HG02870 (cell line): ENCODE results near the gene ZBED2.

Experiments
- ATAC-seq: cut with Tn5 transposase; IDR thresholded peaks from one replicate; pipeline ENCODE4 v1.9.1; 2021; ENCODE audit warnings: mild to moderate bottlenecking, moderate library complexity; ENCODE audit not compliant: unreplicated experiment

ZBED2 gene

DNA sequence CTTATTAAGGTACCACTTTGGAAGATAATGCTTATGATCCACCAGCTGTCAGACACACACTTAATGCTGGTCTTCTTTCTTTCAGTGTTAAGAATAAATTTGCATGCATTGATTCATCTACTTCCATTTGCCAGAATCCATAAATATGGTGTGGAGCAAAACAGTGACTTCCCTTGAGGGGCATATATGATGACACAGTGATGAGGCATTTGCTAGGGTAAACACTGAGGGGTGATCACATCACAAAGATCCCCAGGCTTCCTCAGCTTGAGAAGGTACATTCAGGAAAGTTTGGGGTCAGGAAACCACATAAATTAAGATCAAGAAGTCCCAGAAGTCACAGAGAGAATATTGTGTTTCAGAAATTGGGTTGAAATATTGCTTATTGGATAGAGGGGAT is 9.9 kb upstream of the ZBED2 start:
- ATAC-seq, result no peak

DNA sequence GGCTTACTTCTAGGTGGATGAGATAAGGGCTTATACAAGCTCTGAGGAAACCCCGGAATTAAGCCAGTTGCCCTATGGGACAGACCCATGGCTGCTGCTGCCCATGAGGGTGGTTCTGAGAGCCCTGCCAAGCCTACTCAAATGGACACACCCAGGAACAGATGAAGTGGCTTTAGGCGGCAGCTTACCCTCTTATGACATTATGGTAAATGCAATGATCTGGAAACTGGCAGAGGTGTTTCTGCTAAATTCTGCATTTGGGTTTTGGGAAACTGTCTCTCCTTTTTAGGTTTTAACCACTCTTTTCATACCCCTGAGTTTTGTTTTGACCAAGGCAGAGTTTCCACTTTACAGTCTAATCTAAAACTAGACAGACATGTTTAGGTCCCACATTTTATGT is 9.0 kb upstream of the ZBED2 start:
- no peak for ATAC-seq

DNA sequence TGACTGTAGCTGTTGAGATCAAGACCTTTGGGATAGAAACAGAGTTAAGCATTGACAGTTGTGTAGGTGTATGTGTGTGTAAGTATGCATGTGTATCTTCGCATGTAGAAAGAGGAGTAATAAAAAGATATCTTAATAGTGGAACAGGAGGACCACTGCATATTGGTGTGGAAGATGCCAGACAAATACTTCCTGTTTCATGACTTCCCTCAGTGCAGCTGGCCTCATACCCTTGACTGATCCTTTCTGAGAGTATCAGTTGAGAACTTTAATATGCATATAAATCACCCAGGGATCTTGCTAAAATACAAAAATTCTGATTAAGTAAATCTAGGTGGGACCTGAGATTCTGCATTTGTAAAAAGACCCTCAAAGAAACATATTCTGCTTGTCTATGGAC is 8.5 kb upstream of the ZBED2 start:
- no peak for ATAC-seq

GRCh38 chr3:111601810-111602209 is 6.7 kb upstream of the ZBED2 start:
- no peak for ATAC-seq

GRCh38 chr3:111598552-111598951 is 3.4 kb upstream of the ZBED2 start:
- ATAC-seq, result no peak

- ATAC-seq, result no peak
These were observed 3.0 kb upstream of the ZBED2 start for GRCh38 chr3:111598139-111598538.

DNA sequence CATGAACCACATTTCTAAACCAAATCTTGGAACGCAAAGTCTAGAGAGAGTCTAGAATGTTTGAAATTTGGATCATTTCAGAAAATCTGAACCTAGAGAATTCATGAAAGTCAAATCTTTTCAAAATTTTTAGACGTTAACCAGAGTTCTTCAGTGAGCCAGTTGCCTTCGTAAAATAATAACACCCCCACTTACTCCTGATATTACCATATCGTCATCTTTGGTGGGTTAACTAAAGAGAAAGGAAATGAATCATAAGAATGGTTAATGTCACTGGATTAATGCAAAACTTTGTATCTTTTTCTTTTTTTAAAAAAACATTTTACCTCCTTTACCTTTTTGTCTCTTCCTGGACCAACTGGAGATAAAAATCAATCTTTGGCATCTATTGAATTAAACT is 1.2 kb upstream of the ZBED2 start:
- no peak for ATAC-seq

DNA sequence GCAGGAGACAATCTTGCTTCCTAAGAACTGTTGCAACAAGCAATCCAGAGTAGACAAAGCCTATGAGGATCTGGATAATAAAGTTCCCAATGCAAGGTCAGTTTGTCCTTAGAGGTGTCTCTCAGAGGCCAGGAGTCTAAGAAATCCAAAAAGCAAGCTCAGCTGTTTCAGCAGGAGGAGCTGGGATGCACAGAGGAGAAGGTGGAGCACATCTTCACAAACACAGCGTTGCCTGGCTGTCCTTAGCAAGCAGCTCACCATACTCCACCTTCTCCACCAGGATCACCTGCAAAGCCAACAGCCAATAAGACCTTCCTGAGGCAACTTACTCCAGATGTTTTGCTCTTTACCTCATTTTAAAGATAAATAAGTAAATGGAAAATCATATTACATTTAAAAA is 365 bp downstream of the ZBED2 start:
- ATAC-seq, result no peak

- ATAC-seq, result peak; percentile 71
These were observed 941 bp downstream of the ZBED2 start for GRCh38 chr3:111594205-111594604.

DNA sequence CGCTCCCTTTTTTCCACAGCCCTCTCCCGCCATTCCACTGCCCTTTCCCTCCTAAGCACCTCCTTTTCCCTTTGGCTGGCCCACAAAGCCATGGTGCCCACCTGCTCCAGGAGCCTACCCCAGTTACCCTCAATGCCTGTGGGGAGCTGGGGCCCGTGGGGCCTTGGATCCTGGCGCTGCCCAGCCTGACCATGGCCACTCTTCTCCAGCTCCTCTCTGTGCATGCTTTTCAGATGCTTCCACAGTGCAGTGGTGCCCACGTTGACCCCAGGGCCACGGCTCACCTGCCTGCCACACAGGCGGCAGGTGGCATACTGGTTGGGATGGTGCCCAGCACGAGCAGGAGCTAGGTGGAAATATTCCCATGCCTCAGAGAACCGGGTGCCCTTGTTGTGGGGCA is 1.5 kb downstream of the ZBED2 start:
- no peak for ATAC-seq

DNA sequence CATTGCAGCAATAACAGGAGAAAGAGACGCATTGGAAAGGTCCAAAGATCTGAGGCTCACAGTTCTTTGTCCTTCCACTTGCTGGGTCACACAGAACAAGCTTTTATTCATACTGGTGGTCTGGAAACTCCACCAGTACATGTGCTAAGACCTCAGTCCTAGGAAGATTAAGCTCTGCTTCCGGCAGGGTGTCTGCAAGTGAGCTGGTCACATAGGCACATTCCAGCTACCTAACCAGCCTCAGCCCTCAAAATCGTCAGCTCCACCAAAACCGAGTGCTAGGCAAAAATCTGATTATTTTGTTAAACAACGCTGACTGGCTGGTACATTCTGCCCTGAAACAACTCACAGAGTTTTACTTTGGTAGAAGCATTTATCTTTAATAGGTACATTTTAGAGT is 2.2 kb downstream of the ZBED2 start:
- ATAC-seq, result no peak

GRCh38 chr3:111592143-111592542 is 3.0 kb downstream of the ZBED2 start:
- ATAC-seq, result no peak

- ATAC-seq, result no peak
These were observed 3.6 kb downstream of the ZBED2 start for GRCh38 chr3:111591555-111591954.

- no peak for ATAC-seq
These were observed 5.0 kb downstream of the ZBED2 start for GRCh38 chr3:111590143-111590491.

- ATAC-seq, result no peak
These were observed 5.6 kb downstream of the ZBED2 start for GRCh38 chr3:111589303-111590142.

GRCh38 chr3:111588527-111588926 is 6.6 kb downstream of the ZBED2 start:
- no peak for ATAC-seq

DNA sequence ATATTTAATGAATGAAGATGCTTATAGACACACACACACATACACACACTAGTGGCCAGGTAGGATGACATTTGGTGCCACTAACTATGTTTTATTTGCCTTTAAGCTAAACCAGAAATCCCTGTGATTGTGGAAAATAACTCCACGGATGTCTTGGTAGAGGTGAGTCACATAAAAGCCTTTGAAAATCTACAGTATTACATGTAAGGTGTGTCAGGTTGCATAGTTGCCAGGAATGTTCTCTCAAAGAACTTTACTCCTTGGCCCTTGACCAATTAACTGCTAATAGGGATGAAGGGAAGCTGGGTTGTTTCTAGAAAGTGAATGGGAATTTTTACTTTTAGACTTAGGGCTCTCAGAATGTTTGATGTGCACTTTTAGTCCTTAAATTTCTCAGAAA is 9.9 kb downstream of the ZBED2 start:
- ATAC-seq, result no peak

DNA sequence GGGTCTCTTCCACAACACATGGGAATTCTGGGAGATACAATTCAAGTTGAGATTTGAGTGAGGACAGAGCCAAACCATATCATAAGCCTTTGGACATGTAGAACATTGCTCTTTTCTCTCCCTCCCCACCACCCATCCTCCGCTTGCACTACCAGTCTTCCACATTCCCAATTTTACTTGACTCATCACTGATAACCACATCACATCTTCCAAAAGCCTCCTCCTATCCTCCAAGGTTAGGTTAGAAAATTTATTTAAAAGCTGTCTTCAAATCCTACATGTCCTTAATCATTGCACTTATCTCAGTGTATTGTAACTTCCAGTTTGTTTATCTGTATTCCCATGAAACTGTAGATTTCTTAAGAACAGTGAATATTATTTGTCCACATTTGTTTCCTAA is 10.4 kb downstream of the ZBED2 start:
- no peak for ATAC-seq

- ATAC-seq, result no peak
These were observed 13.0 kb downstream of the ZBED2 start for GRCh38 chr3:111582120-111582474.

DNA sequence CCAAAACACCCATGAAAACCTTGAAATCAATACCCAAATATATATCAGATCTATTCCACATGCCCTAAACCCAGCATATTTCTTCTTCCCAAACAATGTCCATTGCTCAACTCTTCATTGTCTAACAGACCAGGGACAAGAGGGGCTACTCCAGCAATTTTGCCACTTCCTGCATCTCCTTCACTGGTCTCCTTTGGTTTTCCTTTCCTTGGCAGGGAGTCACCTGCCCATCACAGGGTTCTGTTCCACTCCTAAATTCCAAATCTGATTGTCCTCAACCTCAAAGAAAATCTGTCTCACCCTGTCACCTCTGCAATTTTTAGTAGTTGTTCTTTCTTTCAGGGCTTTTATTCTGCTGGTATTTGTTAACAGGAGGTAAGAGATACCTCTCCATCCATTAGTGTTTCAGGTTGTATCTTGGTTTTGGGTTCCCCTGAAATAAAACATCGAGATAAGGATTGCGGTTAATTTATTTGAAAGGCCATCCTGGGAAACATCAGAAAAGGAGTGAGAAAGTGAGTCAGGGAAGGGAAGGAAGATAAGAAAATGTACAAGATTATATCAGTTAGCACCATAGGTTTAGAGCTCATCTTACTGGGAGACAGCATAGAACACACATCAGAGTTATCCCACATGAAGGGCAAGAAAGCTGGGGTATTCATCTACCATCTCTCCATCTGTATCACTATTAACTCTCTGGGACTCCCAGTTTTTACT is 13.6 kb downstream of the ZBED2 start:
- ATAC-seq, result no peak

DNA sequence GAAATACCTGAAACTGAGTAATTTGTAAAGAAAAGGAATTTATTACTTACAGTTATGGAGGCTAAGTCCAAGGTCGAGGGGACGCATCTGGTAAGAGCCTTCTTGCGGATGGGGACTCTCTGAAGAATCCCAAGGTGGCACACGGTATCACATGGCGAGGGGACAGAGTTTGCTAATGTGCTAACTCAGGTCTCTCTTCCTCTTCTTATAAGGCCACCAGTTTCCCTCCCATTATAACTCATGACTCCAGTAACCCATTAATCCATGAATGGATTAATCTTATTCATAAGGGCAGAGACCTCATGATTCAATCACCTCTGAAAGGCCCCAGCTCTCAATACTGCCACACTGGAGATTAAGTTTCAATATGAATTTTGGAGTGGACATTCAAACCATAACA is 15.7 kb downstream of the ZBED2 start:
- ATAC-seq, result no peak

DNA sequence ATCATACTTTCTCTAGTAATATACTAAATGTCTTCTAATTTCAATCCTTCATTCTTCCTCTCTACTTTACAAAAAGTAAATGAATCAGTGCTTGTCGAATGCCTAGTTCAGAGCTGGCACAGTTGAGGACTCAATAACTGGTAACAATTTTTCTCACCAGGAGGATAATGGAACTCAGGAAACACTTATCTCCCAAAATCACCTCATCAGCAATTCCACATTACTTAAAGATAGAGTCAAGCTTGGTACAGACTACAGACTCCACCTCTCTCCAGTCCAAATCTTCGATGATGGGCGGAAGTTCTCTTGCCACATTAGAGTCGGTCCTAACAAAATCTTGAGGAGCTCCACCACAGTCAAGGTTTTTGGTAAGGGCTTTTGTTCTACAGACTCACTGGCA is 16.3 kb downstream of the ZBED2 start:
- no peak for ATAC-seq
